ENCODE results near the gene PPP1R14D. TPM values are rescaled to one million over a fixed set of nuclear protein-coding genes. Genes with fewer than 3 reads are reported as not detected.

The PPP1R14D gene
- total and polyA plus RNA-seq, 2 donors (not counting 3 experiments of a cell fraction or from before 2014, with no cell fraction given), result not detected

- Histone ChIP-seq H3K4me1 (ENCODE audit: control insufficient read depth, extremely low read depth, insufficient read depth, low read length) (no peaks in the 10 kb centered on the region), H3K27me3 (ENCODE audit: control insufficient read depth in 2 of 2, insufficient read depth in 2 of 2, low read length in 2 of 2) (no peaks in the 10 kb centered on the region), H3K36me3 (ENCODE audit: control insufficient read depth in 2 of 2, extremely low read depth in 1 of 2, insufficient read depth in 2 of 2, low read length in 2 of 2) (no peaks in the 10 kb centered on the region), H3K79me2 (ENCODE audit: control insufficient read depth, insufficient read depth, low read length) (no peaks in the 10 kb centered on the region), H3K9me3 (replicated peaks; ENCODE audit: control insufficient read depth, insufficient read depth, low read length) (no peaks in the 10 kb centered on the region), H2AFZ (ENCODE audit: low read depth, low read length) (no peak overlapping the region), H3K9ac (replicated peaks; ENCODE audit: extremely low read depth, insufficient read depth, low read length) (no peak overlapping the region), H3K4me3 (replicated peaks in 1 of 3; ENCODE audit: insufficient read depth in 1 of 3, low read depth in 1 of 3, low read length in 3 of 3) (no peak overlapping the region), H3K27ac (ENCODE audit: insufficient read depth, low read depth, low read length) (no peak overlapping the region), H4K20me1 (replicated peaks; ENCODE audit: control insufficient read depth, extremely low read depth, insufficient read depth, low read length) (no peaks in the 10 kb centered on the region), H3K4me2 (ENCODE audit: insufficient read depth, low read length) (no peak overlapping the region), H3K9me1 (replicated peaks; ENCODE audit: control insufficient read depth, extremely low read depth, insufficient read depth, low read length) (no peaks in the 10 kb centered on the region)
- ChIA-PET POLR2A (no interaction called here), CTCF (interaction anchor here (0.7 kb wide), 1 partner anchor 21 kb away, joined by 3 read pairs; no protein-coding TSS in a partner anchor)
- DNase-seq (ENCODE audit: low read depth, low spot score) (no peak), FAIRE-seq (no peak)
- TF ChIP-seq POLR2AphosphoS5 (IDR thresholded peaks at IDR 0.05; ENCODE audit: insufficient read depth, low read depth, low read length) (no peak), GATA2 (IDR thresholded peaks at IDR 0.05; ENCODE audit: insufficient read depth, insufficient read length, low read depth, low read length) (no peak), MAX (IDR thresholded peaks at IDR 0.05; ENCODE audit: insufficient read depth, insufficient read length) (no peak), MYC (IDR thresholded peaks at IDR 0.05; ENCODE audit: low read depth, low read length) (no peak), POLR2A (IDR thresholded peaks at IDR 0.05; ENCODE audit: low read depth, low read length) (no peak), EZH2 (IDR thresholded peaks at IDR 0.05; ENCODE audit: borderline replicate concordance, low read depth, low read length, severe bottlenecking) (no peak), JUN (IDR thresholded peaks at IDR 0.05; ENCODE audit: borderline replicate concordance, insufficient read depth, insufficient read length, low read depth) (no peak), CTCF (IDR thresholded peaks at IDR 0.05; ENCODE audit: extremely low read depth in 1 of 2, insufficient read depth in 1 of 2, low read depth in 1 of 2, low read length in 2 of 2) (no peak), FOS (IDR thresholded peaks at IDR 0.05; ENCODE audit: borderline replicate concordance, insufficient read depth, low read length) (no peak)
- intact Hi-C loops (cut with micrococcal nuclease) (no loop called here), dilution Hi-C loops (cut with MboI; ENCODE audit: extremely low pct_ligation_motif_present, low sequenced_read_pairs) (no loop called here)
- no TSS peak for BruUV-seq (replicated peaks)
Observed at GRCh38 chr15:40852529-40852928, 24.0 kb upstream of the PPP1R14D start.

Measured in endothelial cell of umbilical vein (primary cell).